Lower leg skin (tissue), 4 donors: ENCODE measurements around the gene GNL1. TPM values are rescaled to one million over a fixed set of nuclear protein-coding genes. Genes with fewer than 3 reads are reported as not detected.
A peak's percentile ranks its signal among the peaks of the same experiment; 100 is the strongest.

ENCODE experiments used
- DNase-seq, 2 donors: peaks; one replicate each; pipeline ENCODE4 v3.0.0-alpha.2; 2019; ENCODE audit warnings: low spot score in 2 of 2
- H3K4me3 ChIP-seq: fragments of 200-600 bp; sonication (generic); 2 replicates; pipeline ENCODE4 v1.5.1; 2017; ENCODE audit warnings: mild to moderate bottlenecking, low read depth; ENCODE audit not compliant: poor library complexity, severe bottlenecking
- CTCF ChIP-seq, 3 donors: fragments of 450-650 bp; IDR thresholded peaks; one replicate each; pipeline ENCODE4 v1.5.1; 2016; ENCODE audit warnings: antibody characterized with exemption in 3 of 3, mild to moderate bottlenecking in 3 of 3, moderate library complexity in 2 of 3
- POLR2A ChIP-seq, 2 donors: fragments of 450-650 bp; IDR thresholded peaks; one replicate each; pipeline ENCODE4 v1.6.1; 2016 to 2017; ENCODE audit warnings: antibody characterized with exemption in 2 of 2, mild to moderate bottlenecking in 1 of 2, moderate library complexity in 1 of 2
- WGBS, 2 donors: methylation state at CpG; one replicate each; pipeline ENCODE4 v1.1.5; 2018; 5-methylcytosine and 5-hydroxymethylcytosine counted together
- intact Hi-C: fragments of 100-400 bp; cut with DNase I; formaldehyde crosslinking; loops from one replicate; pipeline ENCODE4 v1.15.0; 2023; ENCODE audit warnings: low total_unique reads
- total RNA-seq, 4 donors: library from RNA; depleted of rRNA; stranded (reverse); fragments of >200 nt; gene quantifications; one replicate each; pipeline ENCODE4 v1.1.0, GENCODE V29; 2016

GNL1 gene
- total RNA-seq, 4 donors from 2014 or later: 30.4 to 39.6 (median 33.4) TPM

GRCh38 chr6:30564114-30564513 is 7.8 kb upstream of the GNL1 start:
- TF ChIP-seq CTCF (IDR thresholded peaks at IDR 0.05) (no peak), POLR2A (IDR thresholded peaks at IDR 0.05) (no peak)
- no peak for DNase-seq
- WGBS, 2 donors: 81 to 95% methylated on average over 1 of the region's 1 CpG
- intact Hi-C loops: no loop called here
- no peak overlapping the region for H3K4me3 ChIP-seq

- 90 to 93% methylated on average over 14 of the region's 14 CpGs for WGBS, 2 donors
- TF ChIP-seq POLR2A (IDR thresholded peaks at IDR 0.05) (no peak), CTCF (IDR thresholded peaks at IDR 0.05) (no peak)
- intact Hi-C loops: no loop called here
- DNase-seq: no peak
- H3K4me3 ChIP-seq: no peak overlapping the region
Observed at GRCh38 chr6:30562470-30563425, 6.5 kb upstream of the GNL1 start.

- intact Hi-C loops: no loop called here
- no peak overlapping the region for H3K4me3 ChIP-seq
- TF ChIP-seq CTCF (IDR thresholded peaks at IDR 0.05) (no peak), POLR2A (IDR thresholded peaks at IDR 0.05) (no peak)
- 94 to 95% methylated on average over 3 of the region's 3 CpGs for WGBS, 2 donors
- no peak for DNase-seq
Observed at GRCh38 chr6:30560930-30561329, 4.6 kb upstream of the GNL1 start.

- intact Hi-C loops: no loop called here
- TF ChIP-seq CTCF (IDR thresholded peaks at IDR 0.05) (no peak), POLR2A (IDR thresholded peaks at IDR 0.05) (no peak)
- peak in 1 of 2 donors; percentile 36 for DNase-seq
- WGBS, 2 donors: 2 to 4% methylated on average over 6 of the region's 6 CpGs
- H3K4me3 ChIP-seq: peak overlapping the region; percentile 69
Observed at GRCh38 chr6:30557683-30557981, 1.3 kb upstream of the GNL1 start.

- DNase-seq: peak; percentile 90 to 96
- peak within 1 kb of the TSS; percentile 69 for H3K4me3 ChIP-seq
- TF ChIP-seq POLR2A (IDR thresholded peaks at IDR 0.05): no peak
- peak in 1 of 3 donors; percentile 42 for TF ChIP-seq CTCF (IDR thresholded peaks at IDR 0.05)
- 1% methylated on average over 42 of the region's 42 CpGs for WGBS, 2 donors
- intact Hi-C loops: no loop called here
Observed at GRCh38 chr6:30556906-30557682, 805 bp upstream of the GNL1 start, which contains the start of gene PRR3. PRR3 (plus strand) TSS chr6:30557295; CDS start chr6:30557345, 50 bp downstream.
